Astrocyte of the cerebellum (primary cell): ENCODE data around the gene RFPL1.

Experiments used
- DNase-seq: peaks from one replicate; pipeline ENCODE4 v3.0.0-alpha.2; 2011; ENCODE audit warnings: low read depth
- H3K4me3 ChIP-seq: 2 replicates; pipeline ENCODE4 v1.5.1; 2011; ENCODE audit warnings: mild to moderate bottlenecking, low read depth, low read length, moderate library complexity
- in situ Hi-C: cut with HindIII; loops from 2 replicates; pipeline ENCODE4 v1.10.0; 2017; ENCODE audit warnings: low sequenced_read_pairs
- TF ChIP-seq, protein P1 (sequence below): IDR thresholded peaks from 2 replicates; pipeline ENCODE4 v1.5.1; 2012; ENCODE audit warnings: low read length, low read depth, moderate library complexity, mild to moderate bottlenecking; ENCODE audit errors: missing control alignments

Gene RFPL1

GRCh38 chr22:29463629-29464028 lies 25.2 kb downstream of the RFPL1 start:
- no peak for DNase-seq
- H3K4me3 ChIP-seq: no peak overlapping the region

GRCh38 chr22:29464581-29464980 lies 26.2 kb downstream of the RFPL1 start:
- no peak overlapping the region for H3K4me3 ChIP-seq
- no peak for DNase-seq
- TF ChIP-seq, protein P1, sequence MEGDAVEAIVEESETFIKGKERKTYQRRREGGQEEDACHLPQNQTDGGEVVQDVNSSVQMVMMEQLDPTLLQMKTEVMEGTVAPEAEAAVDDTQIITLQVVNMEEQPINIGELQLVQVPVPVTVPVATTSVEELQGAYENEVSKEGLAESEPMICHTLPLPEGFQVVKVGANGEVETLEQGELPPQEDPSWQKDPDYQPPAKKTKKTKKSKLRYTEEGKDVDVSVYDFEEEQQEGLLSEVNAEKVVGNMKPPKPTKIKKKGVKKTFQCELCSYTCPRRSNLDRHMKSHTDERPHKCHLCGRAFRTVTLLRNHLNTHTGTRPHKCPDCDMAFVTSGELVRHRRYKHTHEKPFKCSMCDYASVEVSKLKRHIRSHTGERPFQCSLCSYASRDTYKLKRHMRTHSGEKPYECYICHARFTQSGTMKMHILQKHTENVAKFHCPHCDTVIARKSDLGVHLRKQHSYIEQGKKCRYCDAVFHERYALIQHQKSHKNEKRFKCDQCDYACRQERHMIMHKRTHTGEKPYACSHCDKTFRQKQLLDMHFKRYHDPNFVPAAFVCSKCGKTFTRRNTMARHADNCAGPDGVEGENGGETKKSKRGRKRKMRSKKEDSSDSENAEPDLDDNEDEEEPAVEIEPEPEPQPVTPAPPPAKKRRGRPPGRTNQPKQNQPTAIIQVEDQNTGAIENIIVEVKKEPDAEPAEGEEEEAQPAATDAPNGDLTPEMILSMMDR: no peak
- in situ Hi-C loops: no loop called here

More at GRCh38 chr22:29463629-29464028, 25.2 kb downstream of the RFPL1 start:
- TF ChIP-seq, protein P1: no peak
- in situ Hi-C loops: no loop called here

- in situ Hi-C loops: no loop called here
- TF ChIP-seq, protein P1: no peak
- H3K4me3 ChIP-seq: no peak overlapping the region
- DNase-seq: no peak
Measured at GRCh38 chr22:29469755-29470154, 31.4 kb downstream of the RFPL1 start.

GRCh38 chr22:29470159-29470855 lies 31.9 kb downstream of the RFPL1 start:
- peak overlapping the region; percentile 28 for H3K4me3 ChIP-seq
- in situ Hi-C loops: no loop called here
- no peak for DNase-seq
- TF ChIP-seq, protein P1: peak; percentile 84

- no peak overlapping the region for H3K4me3 ChIP-seq
- TF ChIP-seq, protein P1: no peak
- no peak for DNase-seq
- in situ Hi-C loops: no loop called here
Measured at GRCh38 chr22:29473001-29473400, 34.6 kb downstream of the RFPL1 start.

GRCh38 chr22:29475550-29475949 lies 37.2 kb downstream of the RFPL1 start:
- no peak overlapping the region for H3K4me3 ChIP-seq
- in situ Hi-C loops: no loop called here
- DNase-seq: no peak
- TF ChIP-seq, protein P1: no peak
